Left renal pelvis (tissue), 4 donors: Measurements from ENCODE around the gene SMG6. TPM values are rescaled to one million over a fixed set of nuclear protein-coding genes. Genes with fewer than 3 reads are reported as not detected.
A peak's percentile ranks its signal among the peaks of the same experiment; 100 is the strongest.
"Not testable (repeated sequence)": the region's sequence is repeated elsewhere in the genome, so short reads cannot be mapped to it uniquely, and the experiment has no call there.

Experiments
- DNase-seq, 4 donors: peaks; one replicate each; pipeline ENCODE4 v3.0.0-alpha.2; 2013; ENCODE audit warnings: low read depth in 4 of 4, low spot score in 3 of 4
- polyA plus RNA-seq, 4 donors: library from polyadenylated mRNA; unstranded; fragments of 120-200 nt; gene quantifications; one replicate each; pipeline ENCODE4 v1.2.1, GENCODE V29; 2013; ENCODE audit not compliant: insufficient read length in 4 of 4

SMG6 gene
- polyA plus RNA-seq, 4 donors = 27.8 to 35.8 (median 30.7) TPM

- no peak for DNase-seq
These were observed 121.6 kb downstream of the SMG6 start for GRCh38 chr17:2181897-2182448.

GRCh38 chr17:2181206-2181896 is 122.2 kb downstream of the SMG6 start:
- no peak for DNase-seq

GRCh38 chr17:2180768-2181167 is 122.8 kb downstream of the SMG6 start:
- no peak for DNase-seq

GRCh38 chr17:2179615-2180295 is 123.8 kb downstream of the SMG6 start:
- peak in 3 of 4 donors; percentile 78 to 89 (median 86) for DNase-seq

GRCh38 chr17:2178798-2179501 is 124.6 kb downstream of the SMG6 start:
- DNase-seq = no peak

- no peak for DNase-seq
These were observed 126.3 kb downstream of the SMG6 start for GRCh38 chr17:2177235-2177811.

- no peak for DNase-seq
These were observed 127.0 kb downstream of the SMG6 start for GRCh38 chr17:2176499-2177169.

- no peak for DNase-seq
These were observed 128.3 kb downstream of the SMG6 start for GRCh38 chr17:2175294-2175628.

GRCh38 chr17:2174468-2175293 is 128.9 kb downstream of the SMG6 start:
- peak in 3 of 4 donors; percentile 71 to 74 (median 72) for DNase-seq

- no peak for DNase-seq
These were observed 129.6 kb downstream of the SMG6 start for GRCh38 chr17:2174014-2174413.

GRCh38 chr17:2172999-2173398 is 130.6 kb downstream of the SMG6 start:
- no peak for DNase-seq

- DNase-seq = peak in 3 of 4 donors; percentile 77 to 87 (median 80)
These were observed 131.3 kb downstream of the SMG6 start for GRCh38 chr17:2172077-2172851.

GRCh38 chr17:2171702-2172076 is 131.9 kb downstream of the SMG6 start:
- DNase-seq = no peak

- DNase-seq = no peak
These were observed 133.6 kb downstream of the SMG6 start for GRCh38 chr17:2170023-2170422.

GRCh38 chr17:2165723-2166122 is 137.9 kb downstream of the SMG6 start:
- not testable (repeated sequence) for DNase-seq

GRCh38 chr17:2158396-2158780 is 145.2 kb downstream of the SMG6 start:
- no peak for DNase-seq

- DNase-seq = no peak
These were observed 145.8 kb downstream of the SMG6 start for GRCh38 chr17:2157675-2158395.

GRCh38 chr17:2157081-2157480 is 146.5 kb downstream of the SMG6 start:
- no peak for DNase-seq
